AG09319 (cell line): ENCODE results near the gene ZNF534.
"Not testable (repeated sequence)": the region's sequence is repeated elsewhere in the genome, so short reads cannot be mapped to it uniquely, and the experiment has no call there.

ENCODE experiments used
- DNase-seq: peaks from one replicate; pipeline ENCODE4 v3.0.0-alpha.2; 2010; ENCODE audit warnings: low read depth; ENCODE audit errors: extremely low read depth
- CTCF ChIP-seq: IDR thresholded peaks from 2 replicates; pipeline ENCODE4 v1.5.1; 2011; ENCODE audit warnings: low read depth, mild to moderate bottlenecking, inconsistent platforms, low read length, moderate library complexity

Gene ZNF534

GRCh38 chr19:52492201-52492993 lies 63.4 kb downstream of the ZNF534 start:
- TF ChIP-seq CTCF = no peak
- DNase-seq = no peak

- DNase-seq = no peak
- TF ChIP-seq CTCF = no peak
Measured at GRCh38 chr19:52492994-52493470, 64.1 kb downstream of the ZNF534 start.

GRCh38 chr19:52494518-52494917 lies 65.6 kb downstream of the ZNF534 start:
- TF ChIP-seq CTCF = no peak
- DNase-seq = no peak

GRCh38 chr19:52498571-52498970 lies 69.6 kb downstream of the ZNF534 start:
- no peak for TF ChIP-seq CTCF
- DNase-seq = no peak

- DNase-seq = not testable (repeated sequence)
Measured at GRCh38 chr19:52500474-52500873, 71.5 kb downstream of the ZNF534 start.

GRCh38 chr19:52500991-52501390 lies 72.0 kb downstream of the ZNF534 start:
- not testable (repeated sequence) for DNase-seq
